GM19023 (cell line): Measurements from ENCODE around the gene ATL3.
"Not testable (repeated sequence)": the region's sequence is repeated elsewhere in the genome, so short reads cannot be mapped to it uniquely, and the experiment has no call there.

Experiments
- ATAC-seq: cut with Tn5 transposase; IDR thresholded peaks from one replicate; pipeline ENCODE4 v1.9.1; 2021; ENCODE audit warnings: mild to moderate bottlenecking, moderate library complexity; ENCODE audit not compliant: unreplicated experiment

ATL3 gene

GRCh38 chr11:63590024-63590788 is 81.0 kb downstream of the ATL3 start:
- ATAC-seq, result no peak

DNA sequence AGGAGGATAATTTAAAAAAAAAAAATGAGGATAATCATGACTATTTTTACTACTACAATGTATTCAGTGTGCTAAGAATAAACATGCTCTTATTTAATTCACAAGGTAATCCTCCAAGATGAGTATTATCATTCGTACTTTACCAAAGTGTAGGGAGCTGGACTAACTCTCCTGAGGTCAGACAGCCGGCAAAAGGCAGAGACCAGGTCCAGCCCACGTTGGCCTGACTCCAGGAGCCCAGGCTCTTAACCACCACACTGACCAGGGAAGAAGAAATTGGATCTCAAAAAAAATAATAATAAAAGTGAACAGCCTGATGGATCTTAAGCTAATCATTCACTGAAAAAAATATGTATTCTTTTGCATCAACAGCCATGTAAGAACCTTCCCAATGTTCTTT is 82.2 kb downstream of the ATL3 start:
- no peak for ATAC-seq

DNA sequence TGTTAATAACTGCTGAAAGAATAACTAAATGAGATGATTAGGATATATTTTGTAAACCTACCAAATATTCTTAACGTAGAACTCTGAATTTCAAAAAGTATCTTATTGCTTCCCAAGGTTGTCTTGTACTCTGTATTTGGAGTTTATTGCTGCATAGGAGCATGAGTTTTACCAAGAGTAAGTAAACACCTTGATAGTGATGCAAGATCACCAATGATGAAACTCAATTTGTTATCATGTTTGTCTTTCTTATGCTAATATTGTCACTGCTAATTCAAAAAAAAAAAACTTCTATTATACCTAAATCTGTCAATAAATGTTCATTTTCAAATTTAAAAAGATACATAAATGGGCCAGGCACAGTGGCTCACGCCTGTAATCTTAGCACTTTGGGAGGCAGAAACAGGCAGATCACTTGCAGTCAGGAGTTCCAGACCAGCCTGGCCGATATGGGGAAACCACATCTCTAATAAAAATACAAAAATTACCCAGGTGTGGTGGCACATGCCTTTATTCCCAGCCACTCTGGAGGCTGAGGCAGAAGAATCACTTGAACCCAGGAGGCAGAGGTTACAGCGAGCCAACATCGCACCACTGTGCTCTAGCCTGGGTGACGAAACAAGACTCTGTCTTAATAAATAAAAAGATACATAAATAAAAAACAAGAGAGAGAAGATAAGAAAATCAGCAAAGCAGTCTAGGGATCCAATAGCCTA is 84.6 kb downstream of the ATL3 start:
- no peak for ATAC-seq

GRCh38 chr11:63583357-63583677 is 87.9 kb downstream of the ATL3 start:
- ATAC-seq, result no peak

DNA sequence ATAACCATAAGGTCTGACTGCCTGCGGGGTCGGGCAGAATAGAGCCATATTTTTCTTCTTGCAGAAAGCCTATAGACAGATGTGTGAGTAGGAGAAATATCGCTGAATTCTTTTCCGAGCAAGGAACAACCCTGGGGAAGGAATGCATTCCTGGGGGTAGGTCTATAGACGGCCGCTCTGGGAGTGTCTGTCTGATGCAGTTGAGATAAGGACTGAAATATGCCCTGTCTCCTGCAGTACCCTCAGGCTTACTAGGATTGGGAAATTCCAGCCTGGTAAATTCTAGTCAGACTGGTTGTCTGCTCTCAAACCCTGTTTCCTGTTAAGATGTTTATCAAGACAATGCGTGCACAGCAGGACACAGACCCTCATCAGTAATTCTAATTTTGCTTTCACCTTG is 90.0 kb downstream of the ATL3 start:
- ATAC-seq, result not testable (repeated sequence)

DNA sequence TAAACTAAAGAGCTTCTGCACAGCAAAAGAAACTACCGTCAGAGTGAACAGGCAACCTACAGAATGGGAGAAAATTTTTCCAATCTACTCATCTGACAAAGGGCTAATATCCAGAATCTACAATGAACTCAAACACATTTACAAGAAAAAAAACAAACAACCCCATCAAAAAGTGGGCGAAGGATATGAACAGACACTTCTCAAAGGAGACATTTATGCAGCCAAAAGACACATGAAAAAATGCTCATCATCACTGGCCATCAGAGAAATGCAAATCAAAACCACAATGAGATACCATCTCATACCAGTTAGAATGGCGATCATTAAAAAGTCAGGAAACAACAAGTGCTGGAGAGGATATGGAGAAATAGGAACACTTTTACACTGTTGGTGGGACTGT is 92.3 kb downstream of the ATL3 start:
- ATAC-seq, result not testable (repeated sequence)

DNA sequence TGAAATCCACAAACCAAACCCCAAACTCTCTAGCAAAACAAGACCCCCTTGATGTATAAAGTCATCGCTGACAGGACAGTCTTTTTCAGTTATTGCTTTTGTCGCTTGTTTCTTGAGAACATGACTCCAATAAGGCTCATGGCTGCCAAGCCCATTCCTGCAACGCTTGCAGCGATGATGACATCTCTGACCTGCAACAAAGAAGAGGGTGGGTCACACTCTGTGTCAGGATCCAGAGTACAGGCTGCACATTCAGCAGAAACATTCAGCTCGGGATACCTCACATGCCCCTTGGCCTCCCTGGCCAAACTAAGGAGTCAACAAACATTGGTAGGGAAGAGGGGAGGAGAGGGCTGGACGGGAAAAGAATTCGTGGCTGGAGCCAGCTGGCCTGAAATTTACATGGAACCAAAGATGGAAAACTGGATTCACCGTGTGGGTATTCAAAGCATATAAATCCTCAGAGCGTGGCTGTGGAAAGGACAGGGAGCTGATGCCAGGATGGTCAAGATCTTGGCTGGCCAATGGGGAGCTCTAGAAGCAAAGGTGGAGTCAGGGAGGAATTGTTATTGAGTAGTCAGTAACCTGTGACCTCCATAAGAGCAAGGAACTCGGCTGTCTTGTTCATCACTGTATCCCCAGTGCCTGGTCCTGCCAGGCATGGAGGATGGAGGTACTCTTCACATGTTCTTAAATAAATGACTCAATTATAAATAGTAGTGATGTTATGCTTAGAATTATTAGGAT is 96.1 kb downstream of the ATL3 start:
- ATAC-seq, result no peak
